NCI-H510A (cell line): ENCODE measurements around the gene ZEB1.
"Not testable (repeated sequence)": the region's sequence is repeated elsewhere in the genome, so short reads cannot be mapped to it uniquely, and the experiment has no call there.

Experiments
- DNase-seq: peaks from one replicate; lab custom pipeline; 2025; lab: John Stamatoyannopoulos, UW

Gene ZEB1

GRCh38 chr10:31426401-31426800 is 107.4 kb downstream of the ZEB1 start:
- DNase-seq, result no peak

DNA sequence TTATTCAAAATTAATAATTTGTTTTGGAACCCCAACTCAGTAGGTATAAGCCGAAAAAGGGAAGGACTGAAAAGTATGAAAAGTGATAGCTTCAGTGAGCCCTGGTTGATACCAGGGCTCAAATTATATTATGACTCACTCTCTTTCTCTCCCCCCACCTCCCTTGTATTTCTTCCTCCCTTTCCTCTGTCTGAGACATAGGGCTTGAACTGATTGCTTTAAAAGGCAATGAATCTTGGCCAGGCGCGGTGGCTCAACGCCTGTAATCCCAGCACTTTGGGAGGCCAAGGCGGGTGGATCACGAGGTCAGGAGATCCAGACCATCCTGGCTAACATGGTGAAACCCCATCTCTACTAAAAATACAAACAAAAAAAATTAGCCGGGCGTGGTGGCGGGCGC is 108.3 kb downstream of the ZEB1 start:
- DNase-seq, result not testable (repeated sequence)

DNA sequence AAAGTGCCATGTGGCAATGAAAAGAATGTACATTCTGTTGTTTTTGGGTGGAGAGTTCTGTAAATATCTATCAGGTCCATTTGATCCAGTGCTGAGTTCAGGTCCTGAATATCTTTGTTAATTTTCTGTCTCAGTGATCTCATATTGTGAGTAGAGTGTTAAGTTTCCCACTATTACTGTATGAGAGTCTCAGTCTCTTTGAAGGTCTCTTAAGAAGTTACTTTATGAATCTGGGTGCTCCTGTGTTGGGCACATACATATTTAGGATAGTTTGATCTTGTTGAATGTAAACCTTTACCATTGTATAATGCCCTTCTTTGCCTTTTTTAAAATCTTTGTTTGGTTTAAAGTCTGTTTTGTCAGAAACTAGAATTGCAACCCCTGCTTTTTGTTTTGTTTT is 109.5 kb downstream of the ZEB1 start:
- not testable (repeated sequence) for DNase-seq

DNA sequence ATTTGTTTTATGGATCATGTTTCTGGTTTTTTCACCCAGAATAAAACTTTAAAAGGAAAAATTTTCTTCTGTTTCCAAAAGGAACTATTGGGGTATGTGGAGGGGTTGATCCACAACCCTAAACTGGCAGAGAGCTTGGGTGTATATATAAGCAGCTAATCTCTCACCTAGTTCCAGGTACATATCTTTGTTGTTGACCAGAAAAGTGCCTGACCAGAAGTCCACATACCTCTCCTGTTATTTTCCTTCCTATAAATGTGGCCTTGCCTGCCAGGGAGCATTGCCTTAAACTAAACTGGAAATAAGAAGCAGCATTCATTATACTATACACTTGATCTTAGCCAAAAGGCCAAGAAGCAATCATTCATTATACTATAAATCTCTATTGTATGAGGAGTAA is 112.0 kb downstream of the ZEB1 start:
- no peak for DNase-seq

DNA sequence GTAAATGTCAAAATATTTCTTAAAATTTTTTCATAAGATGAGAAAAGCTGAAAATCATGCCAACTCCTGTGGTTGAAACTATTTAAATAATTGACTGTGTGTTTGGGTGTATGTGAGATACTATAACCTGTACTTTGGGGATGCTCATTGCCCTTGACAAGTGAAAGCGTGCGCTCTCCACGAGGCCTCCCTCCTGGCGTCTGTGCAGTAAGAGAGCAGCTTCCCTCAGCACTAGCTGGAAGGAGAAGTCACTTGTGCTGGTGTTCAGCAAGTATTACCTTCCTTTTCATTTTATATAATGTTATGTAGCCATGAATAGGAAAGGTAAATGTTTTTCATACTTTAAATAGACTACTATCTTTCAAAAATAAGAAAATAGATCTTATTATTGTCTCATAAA is 118.9 kb downstream of the ZEB1 start:
- no peak for DNase-seq

- no peak for DNase-seq
These were observed 132.8 kb downstream of the ZEB1 start for GRCh38 chr10:31451766-31452165.

- DNase-seq, result no peak
These were observed 137.5 kb downstream of the ZEB1 start for GRCh38 chr10:31456468-31456867.

DNA sequence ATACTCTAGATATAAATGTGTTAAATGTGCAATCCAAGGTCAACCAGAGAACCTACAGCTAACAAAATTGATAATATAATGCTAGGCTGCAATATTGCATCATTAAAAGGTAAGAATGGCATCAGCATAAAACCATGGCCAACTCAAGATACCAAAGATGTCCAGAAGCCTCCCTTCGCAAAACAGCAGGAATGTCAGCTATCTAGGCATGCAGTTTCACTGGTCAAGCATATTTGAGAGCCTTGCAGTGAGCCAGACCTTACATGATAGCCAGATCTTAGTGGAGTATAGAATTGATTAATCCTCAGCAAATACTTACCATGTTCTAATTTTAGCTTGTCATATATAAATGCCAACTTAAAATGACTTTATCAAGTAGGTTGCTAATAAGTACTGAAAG is 138.8 kb downstream of the ZEB1 start:
- no peak for DNase-seq

DNA sequence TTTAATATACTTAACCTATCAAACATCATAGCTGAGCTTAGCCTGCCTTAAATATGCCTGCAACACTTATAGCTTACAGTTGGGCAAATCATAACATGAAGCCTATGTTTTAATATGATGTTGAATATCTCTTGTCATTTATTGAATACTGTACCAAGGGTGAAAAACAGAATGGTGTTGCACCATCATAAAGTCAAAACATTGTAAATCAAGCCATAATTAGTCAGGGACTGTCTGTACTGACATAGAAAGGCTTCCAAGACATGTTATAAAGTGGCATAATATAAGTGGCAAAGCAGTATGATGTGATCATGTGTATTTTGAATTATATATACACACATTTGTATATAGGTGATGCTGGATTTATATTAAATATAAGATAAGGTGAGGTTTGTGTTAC is 140.0 kb downstream of the ZEB1 start:
- no peak for DNase-seq

DNA sequence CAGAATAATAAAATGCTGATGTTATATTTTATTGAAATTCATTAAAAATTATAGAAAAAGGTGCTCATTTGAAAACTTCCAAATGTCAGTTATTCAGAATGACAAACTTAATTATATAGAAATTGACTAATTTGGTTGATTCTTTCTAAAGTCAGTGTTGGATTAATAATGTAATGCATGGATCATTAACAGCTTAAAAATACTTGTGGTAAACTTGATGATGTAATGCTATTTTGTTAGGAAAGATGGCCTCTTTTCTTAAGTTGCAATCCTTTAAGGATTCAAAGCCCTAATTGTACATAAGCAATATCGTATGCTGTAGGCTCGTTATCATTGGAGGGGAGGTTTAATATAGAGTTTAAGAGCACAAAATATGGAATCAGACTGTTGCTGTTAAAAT is 141.2 kb downstream of the ZEB1 start:
- no peak for DNase-seq

- no peak for DNase-seq
These were observed 145.5 kb downstream of the ZEB1 start for GRCh38 chr10:31464552-31464951.

GRCh38 chr10:31466313-31466712 is 147.3 kb downstream of the ZEB1 start:
- no peak for DNase-seq

DNA sequence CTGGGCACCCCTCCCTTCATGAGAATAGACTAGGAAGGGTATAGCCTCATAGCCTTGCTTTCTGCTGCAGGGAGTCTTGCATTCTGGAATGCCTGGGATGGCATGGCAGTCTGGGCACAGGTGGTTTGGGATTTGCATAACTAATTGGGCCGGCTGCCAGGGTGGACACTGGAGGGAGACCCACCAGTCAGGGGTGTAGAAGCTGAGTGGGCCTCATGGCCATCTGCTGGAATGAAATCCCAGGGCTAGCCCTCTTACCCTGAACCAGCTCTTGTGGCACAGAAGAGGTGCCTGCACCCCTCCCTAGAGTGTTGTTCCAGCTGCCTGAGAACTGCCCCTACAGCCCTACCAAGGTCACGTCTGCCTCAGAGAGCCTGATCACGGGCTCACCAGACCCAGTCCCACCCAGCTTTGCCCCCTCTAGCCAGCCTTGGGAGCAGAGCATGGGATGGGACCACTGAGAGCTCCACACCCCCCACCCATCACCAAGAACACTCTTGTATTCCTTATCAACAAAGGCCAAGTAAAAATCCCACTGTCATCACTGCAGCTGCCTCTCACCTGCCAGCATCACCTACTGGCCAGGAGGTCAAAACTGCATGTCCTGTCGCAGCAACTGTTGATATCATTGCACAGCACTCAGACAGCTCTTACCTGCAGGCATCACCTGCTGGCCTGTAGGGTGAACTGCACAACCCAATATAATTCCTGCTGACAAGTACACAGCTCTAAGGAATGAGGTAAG is 148.9 kb downstream of the ZEB1 start:
- DNase-seq, result no peak

- DNase-seq, result no peak
These were observed 149.5 kb downstream of the ZEB1 start for GRCh38 chr10:31468536-31468859.

DNA sequence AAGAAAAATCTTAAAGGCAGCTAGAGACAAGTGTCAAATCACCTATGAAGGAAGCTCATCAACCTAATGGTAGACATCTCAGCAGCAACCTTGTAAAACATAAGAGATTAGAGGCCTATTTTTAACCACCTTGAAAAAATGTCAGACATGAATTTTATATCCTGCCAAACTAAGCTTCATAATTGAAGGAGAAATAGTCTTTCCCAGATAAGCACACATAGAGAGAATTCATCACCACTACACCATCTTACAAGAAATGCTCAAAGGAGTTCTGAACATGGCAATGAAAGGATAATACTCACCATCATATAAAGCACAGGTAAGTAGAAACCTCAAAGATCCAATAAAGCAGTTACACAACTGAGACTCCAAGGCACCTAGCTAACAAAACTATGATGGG is 156.5 kb downstream of the ZEB1 start:
- DNase-seq, result no peak

- DNase-seq, result no peak
These were observed 157.1 kb downstream of the ZEB1 start for GRCh38 chr10:31476088-31476487.

DNA sequence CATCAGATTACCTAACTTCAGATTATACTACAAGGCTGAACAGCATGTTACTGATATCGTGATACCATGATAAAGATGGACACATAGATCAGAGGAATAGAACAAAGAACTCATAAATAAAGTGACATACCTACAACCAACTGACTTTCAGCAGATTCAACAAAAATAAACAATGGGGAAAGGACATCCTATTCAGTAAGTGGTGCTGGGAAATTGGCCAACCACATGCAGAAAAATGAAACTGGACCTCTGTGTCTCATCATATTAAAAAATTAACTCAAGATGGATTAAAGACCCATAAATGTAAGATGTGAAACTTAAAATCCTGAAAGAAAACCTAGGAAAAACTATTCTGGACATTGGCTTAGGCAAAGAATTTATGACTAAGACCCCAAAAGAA is 158.6 kb downstream of the ZEB1 start:
- DNase-seq, result no peak

DNA sequence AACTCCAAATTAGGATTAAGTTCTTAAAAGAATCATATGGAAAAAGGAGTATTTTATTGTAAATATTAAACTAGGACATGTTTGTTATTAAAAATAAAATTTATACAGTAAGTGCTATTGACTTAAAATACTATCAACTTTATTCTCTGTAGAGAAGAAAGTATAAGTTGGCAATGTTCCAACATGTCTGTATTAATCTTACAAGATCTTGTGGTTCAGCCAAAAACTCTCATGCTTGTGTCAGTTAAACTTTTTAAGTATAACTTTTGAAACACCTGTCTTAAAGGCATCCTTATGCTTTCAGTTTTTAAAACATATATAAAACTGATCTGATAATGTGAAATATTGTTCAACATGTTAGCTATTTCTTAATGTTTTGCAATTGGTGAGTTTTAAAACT is 160.7 kb downstream of the ZEB1 start:
- no peak for DNase-seq

GRCh38 chr10:31483546-31483945 is 164.5 kb downstream of the ZEB1 start:
- no peak for DNase-seq

DNA sequence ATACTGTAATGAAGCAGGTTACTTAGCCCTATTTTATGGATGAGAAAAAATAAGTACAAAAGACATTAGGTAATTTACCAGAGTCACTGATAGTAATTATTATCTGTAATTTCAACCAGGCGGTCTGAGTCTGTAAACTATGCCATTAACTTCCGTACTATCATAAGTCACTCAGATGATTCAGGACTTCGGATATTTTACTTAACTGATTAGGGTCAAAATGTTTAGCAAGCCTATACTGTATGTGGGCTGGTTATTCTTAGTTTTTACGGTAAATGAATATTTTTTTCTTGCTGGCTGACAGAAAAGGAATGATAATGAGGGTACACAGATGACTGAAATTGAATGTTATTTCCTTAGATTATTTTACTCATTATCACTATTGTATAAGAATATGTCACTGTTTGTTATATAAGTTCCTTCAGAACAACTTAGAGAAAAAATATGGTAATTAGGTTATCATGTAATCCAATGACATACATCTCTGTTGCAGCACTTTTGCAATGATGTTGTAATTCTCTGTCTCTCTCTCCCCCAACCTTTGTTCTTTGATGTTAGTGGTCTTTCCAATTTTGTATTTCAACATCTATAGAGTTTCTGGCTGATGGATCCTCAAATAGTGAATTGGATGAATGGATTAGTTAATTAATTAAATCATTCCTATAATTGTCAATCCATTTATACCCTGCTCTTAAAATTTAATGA is 165.6 kb downstream of the ZEB1 start:
- no peak for DNase-seq

DNA sequence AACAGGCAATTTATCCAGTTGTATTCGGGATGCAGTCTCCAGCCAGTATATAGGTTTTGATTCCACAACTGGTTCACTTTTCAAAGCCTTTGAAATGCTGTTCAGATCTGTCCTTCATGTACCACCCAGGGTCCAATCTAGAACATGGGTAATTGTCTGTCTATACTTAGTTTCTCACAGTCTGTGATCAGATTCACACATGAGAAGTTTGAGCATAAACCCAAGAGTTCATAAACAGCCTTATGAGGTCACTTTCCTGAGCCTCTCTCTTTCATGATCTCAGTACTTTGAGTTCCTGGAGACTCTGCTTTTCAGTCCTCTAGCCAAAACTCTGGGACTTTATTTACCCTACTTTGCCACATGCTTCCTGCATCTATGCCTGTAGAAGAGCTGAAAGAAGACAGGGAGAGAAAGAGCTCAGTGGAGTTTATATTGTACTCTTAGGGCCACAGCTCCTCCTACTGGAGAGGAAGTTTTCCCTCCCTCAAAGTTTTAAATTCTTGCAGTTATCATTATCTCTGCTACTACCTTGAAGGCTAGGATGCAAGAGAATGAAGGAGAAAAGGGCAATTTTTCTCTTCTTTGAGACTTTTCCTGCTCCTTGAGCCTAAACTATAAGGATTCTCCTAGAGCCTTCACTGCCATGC is 172.0 kb downstream of the ZEB1 start:
- DNase-seq, result no peak

DNA sequence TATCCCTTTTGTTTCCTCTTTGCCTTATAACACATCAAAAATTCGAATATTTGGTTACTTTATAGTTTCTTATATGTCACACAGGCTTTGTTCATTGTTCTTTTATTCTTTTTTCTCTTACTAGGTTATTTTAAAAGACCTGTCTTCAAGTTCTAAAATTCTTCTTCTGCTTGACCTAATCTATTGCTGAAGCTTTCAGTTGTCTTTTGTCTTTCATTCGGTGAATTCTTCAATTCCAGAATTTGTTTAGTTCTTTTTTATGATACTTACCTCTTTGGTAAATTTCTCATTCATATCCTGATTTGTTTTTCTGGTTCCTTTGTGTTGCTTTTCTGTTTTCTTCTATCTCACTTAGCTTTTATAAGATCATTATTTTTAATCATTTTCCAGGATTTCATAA is 188.4 kb downstream of the ZEB1 start:
- no peak for DNase-seq

DNA sequence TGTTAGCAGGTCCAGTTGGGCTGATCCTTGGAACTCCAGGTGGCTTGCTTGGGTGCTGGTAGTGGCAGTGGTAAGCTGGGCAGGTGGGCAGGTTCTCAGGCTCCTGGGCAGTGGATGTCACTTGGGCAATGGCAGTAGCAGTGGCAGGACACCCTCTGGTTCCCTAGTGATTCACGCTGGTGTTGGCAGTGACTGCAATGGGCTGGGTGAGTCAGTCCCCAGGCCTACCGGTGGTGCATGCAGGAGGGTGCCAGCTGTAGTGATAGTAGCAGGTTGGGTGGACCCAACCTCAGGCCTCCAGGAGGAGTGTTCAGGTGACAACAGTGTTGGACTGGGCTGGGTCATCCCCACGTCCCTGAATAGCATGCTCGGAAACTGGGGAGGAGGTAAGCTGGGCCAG is 189.2 kb downstream of the ZEB1 start:
- DNase-seq, result no peak

DNA sequence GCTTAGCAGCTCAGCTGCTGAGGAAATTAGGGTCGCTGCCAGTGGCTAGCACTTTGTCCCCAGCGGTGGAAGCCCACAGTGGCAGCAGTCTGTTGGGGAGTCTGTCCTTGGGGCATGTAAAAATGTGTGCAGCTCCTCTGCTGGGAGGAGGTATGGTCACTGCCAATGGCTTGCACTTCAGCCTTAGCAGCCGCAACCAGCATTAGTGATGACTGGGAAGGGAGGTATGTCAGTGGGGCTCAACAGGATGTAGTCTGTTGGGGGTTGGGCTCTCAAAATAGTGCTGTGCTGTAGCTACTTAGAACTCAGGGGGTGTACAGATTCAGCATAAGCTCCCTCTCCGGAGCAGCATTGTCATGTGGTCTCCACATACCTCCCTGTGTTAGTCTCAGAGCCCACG is 189.9 kb downstream of the ZEB1 start:
- DNase-seq, result no peak
